ENCODE data around the gene RCAN3. TPM values are rescaled to one million over a fixed set of nuclear protein-coding genes. Genes with fewer than 3 reads are reported as not detected.

Gene RCAN3
- total RNA-seq, 1 experiment from 2014 or later = 17.5 TPM

GRCh38 chr1:24526940-24527542 is 24.4 kb downstream of the RCAN3 start:
- Histone ChIP-seq H3K36me3 (ENCODE audit: control insufficient read depth, insufficient read depth, low read length) (no peaks in the 10 kb centered on the region), H3K4me3 (ENCODE audit: low read depth in 2 of 2, low read length in 2 of 2) (no peak overlapping the region), H3K27me3 (ENCODE audit: control insufficient read depth, insufficient read depth, low read length) (no peaks in the 10 kb centered on the region), H3K4me1 (ENCODE audit: control insufficient read depth, insufficient read depth, low read length) (no peaks in the 10 kb centered on the region), H3K27ac (ENCODE audit: low read length) (no peak overlapping the region), H3K9me3 (ENCODE audit: control insufficient read depth, insufficient read depth, low read depth, low read length) (no peaks in the 10 kb centered on the region)
- ATAC-seq (peak; percentile 80; the same call in 1 of the 2 replicates), DNase-seq (ENCODE audit: low read depth, low spot score) (no peak)
- POLR2A ChIA-PET = no interaction called here
- TF ChIP-seq SIN3A (IDR thresholded peaks at IDR 0.05; ENCODE audit: borderline replicate concordance, insufficient read depth, low read depth, low read length) = no peak
- TF ChIP-seq REST (IDR thresholded peaks at IDR 0.05; ENCODE audit: insufficient read depth in 1 of 2, low read depth in 2 of 2, low read length in 1 of 2) = no peak
- TF ChIP-seq, protein P1, sequence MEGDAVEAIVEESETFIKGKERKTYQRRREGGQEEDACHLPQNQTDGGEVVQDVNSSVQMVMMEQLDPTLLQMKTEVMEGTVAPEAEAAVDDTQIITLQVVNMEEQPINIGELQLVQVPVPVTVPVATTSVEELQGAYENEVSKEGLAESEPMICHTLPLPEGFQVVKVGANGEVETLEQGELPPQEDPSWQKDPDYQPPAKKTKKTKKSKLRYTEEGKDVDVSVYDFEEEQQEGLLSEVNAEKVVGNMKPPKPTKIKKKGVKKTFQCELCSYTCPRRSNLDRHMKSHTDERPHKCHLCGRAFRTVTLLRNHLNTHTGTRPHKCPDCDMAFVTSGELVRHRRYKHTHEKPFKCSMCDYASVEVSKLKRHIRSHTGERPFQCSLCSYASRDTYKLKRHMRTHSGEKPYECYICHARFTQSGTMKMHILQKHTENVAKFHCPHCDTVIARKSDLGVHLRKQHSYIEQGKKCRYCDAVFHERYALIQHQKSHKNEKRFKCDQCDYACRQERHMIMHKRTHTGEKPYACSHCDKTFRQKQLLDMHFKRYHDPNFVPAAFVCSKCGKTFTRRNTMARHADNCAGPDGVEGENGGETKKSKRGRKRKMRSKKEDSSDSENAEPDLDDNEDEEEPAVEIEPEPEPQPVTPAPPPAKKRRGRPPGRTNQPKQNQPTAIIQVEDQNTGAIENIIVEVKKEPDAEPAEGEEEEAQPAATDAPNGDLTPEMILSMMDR (IDR thresholded peaks at IDR 0.05) = peak; percentile 83
- no peak for TF ChIP-seq POLR2AphosphoS5 (IDR thresholded peaks at IDR 0.05; ENCODE audit: low read depth, low read length)
- intact Hi-C loops (cut with micrococcal nuclease; ENCODE audit: unreplicated experiment) (no loop called here), in situ Hi-C loops (cut with HindIII; ENCODE audit: low pct_unique_long_range_greater_than_20kb, low sequenced_read_pairs) (no loop called here)
- CTCF ChIA-PET = interaction anchor here (0.7 to 1.0 kb wide), 4 partner anchors 12 to 112 kb away, joined by 3 to 5 read pairs (median 4); partner anchors contain the start of gene NIPAL3
- BruUV-seq (replicated peaks) = no TSS peak

DNA sequence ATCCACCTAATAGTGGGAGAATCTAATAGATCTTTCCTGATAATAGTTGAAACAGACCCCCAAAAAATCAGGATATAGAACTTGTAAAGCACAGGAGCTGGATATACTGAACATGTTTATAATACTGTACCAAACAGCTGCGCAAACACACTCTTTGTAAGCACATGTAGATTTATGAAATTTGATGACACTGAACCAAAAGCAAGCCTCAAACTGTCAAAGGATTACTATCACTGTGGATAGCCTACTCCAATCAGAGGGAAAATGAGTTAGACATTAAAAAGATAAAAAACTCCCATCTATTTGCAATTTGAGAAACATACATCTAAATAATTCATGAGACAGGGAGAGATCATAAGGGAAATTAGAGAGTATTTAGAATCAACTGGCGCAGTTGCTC is 26.1 kb downstream of the RCAN3 start:
- intact Hi-C loops (cut with micrococcal nuclease; ENCODE audit: unreplicated experiment) = no loop called here
- CTCF ChIA-PET = no interaction called here

More for the DNA sequence above, 26.1 kb downstream of the RCAN3 start:
- no peak for TF ChIP-seq TCF7L2 (IDR thresholded peaks at IDR 0.05; ENCODE audit: low read depth, low read length)
- no peak for TF ChIP-seq SIN3A (IDR thresholded peaks at IDR 0.05; ENCODE audit: borderline replicate concordance, insufficient read depth, low read depth, low read length)
- no peak for TF ChIP-seq POLR2AphosphoS5 (IDR thresholded peaks at IDR 0.05; ENCODE audit: low read depth, low read length)
- TF ChIP-seq, protein P1 (IDR thresholded peaks at IDR 0.05) = no peak
- TF ChIP-seq REST (IDR thresholded peaks at IDR 0.05; ENCODE audit: insufficient read depth in 1 of 2, low read depth in 2 of 2, low read length in 1 of 2) = no peak
- Histone ChIP-seq H3K36me3 (ENCODE audit: control insufficient read depth, insufficient read depth, low read length) (no peaks in the 10 kb centered on the region), H3K4me3 (ENCODE audit: low read depth in 2 of 2, low read length in 2 of 2) (no peak overlapping the region), H3K27ac (ENCODE audit: low read length) (no peak overlapping the region), H3K4me1 (ENCODE audit: control insufficient read depth, insufficient read depth, low read length) (no peaks in the 10 kb centered on the region), H3K27me3 (ENCODE audit: control insufficient read depth, insufficient read depth, low read length) (no peaks in the 10 kb centered on the region), H3K9me3 (ENCODE audit: control insufficient read depth, insufficient read depth, low read depth, low read length) (no peaks in the 10 kb centered on the region)
- POLR2A ChIA-PET = interaction anchor here (0.9 kb wide), 1 partner anchor 29 kb away, joined by 4 read pairs; no protein-coding TSS in a partner anchor
- BruUV-seq (replicated peaks) = no TSS peak
- in situ Hi-C loops (cut with HindIII; ENCODE audit: low pct_unique_long_range_greater_than_20kb, low sequenced_read_pairs) = no loop called here
- DNase-seq (ENCODE audit: low read depth, low spot score) (no peak), ATAC-seq (no peak)
